ENCODE measurements around the gene SIT1. TPM values are rescaled to one million over a fixed set of nuclear protein-coding genes. Genes with fewer than 3 reads are reported as not detected.

Gene SIT1
- total and polyA plus RNA-seq, 8 donors: 0.27 to 2.4 (median 0.55) TPM

- no peaks in the 10 kb centered on the region for H3K36me3 ChIP-seq
These were observed 50.7 kb downstream of the SIT1 start for GRCh38 chr9:35599763-35600604.

More at GRCh38 chr9:35599763-35600604, 50.7 kb downstream of the SIT1 start:
- peaks cover 9 to 21% of the 10 kb centered on the region in 2 donors for H3K4me1 ChIP-seq
- TF ChIP-seq CTCF (IDR thresholded peaks at IDR 0.05): no peak
- ATAC-seq: no peak
- no peak overlapping the region for H3K27ac ChIP-seq
- intact Hi-C loops (cut with DNase I): no loop called here
- no peaks in the 10 kb centered on the region for H3K9me3 ChIP-seq
- H3K4me3 ChIP-seq: no peak overlapping the region
- DNase-seq: no peak
- H3K27me3 ChIP-seq: no peaks in the 10 kb centered on the region

Small RNA genes within 50 kb of the gene (microRNA-seq; reads per million reads assigned to microRNA genes)
- gene MIR4667: 1.3 to 2.2 reads per million in 2 donors

Other genes with a start within 250 kb of the SIT1 start
- gene RUSC2, start 160.8 kb downstream of the SIT1 start, total RNA-seq: 10 to 100 TPM; 28.2 to 32.2 TPM
- gene RUSC2, start 160.8 kb downstream of the SIT1 start, polyA plus RNA-seq (ENCODE audit: insufficient read length in 6 of 6): 10 to 100 TPM; 14.9 to 19.9 (median 16.1) TPM
- 10 to 100 TPM; 40.6 to 44.6 TPM for gene TESK1, start 45.7 kb downstream of the SIT1 start, total RNA-seq
- 10 to 100 TPM; 30.8 to 44.2 (median 39.8) TPM for gene TESK1, start 45.7 kb downstream of the SIT1 start, polyA plus RNA-seq (ENCODE audit: insufficient read length in 6 of 6)
- gene CD72, start 32.5 kb downstream of the SIT1 start, total RNA-seq: 1 to 10 TPM; 3.4 to 4.0 TPM
- gene CD72, start 32.5 kb downstream of the SIT1 start, polyA plus RNA-seq (ENCODE audit: insufficient read length in 6 of 6): 1 to 10 TPM; 3.2 to 4.3 (median 3.7) TPM
- gene RMRP, start 7.1 kb upstream of the SIT1 start, total RNA-seq: over 10,000 TPM; 27,227 to 27,465 TPM
- gene RMRP, start 7.1 kb upstream of the SIT1 start, polyA plus RNA-seq (ENCODE audit: insufficient read length in 6 of 6): not detected
- gene CCDC107, start 7.4 kb upstream of the SIT1 start, total RNA-seq: 10 to 100 TPM; 24.7 to 25.6 TPM
- gene CCDC107, start 7.4 kb upstream of the SIT1 start, polyA plus RNA-seq (ENCODE audit: insufficient read length in 6 of 6): 10 to 100 TPM in 5 of 6 donors, 1 to 10 TPM in 1; 9.2 to 18.2 (median 11.3) TPM
- gene ARHGEF39, start 14.3 kb upstream of the SIT1 start, total RNA-seq: 1 to 10 TPM; 1.5 to 3.1 TPM
- 10 to 100 TPM in 4 of 6 donors, 1 to 10 TPM in 2; 7.6 to 17.7 (median 11.2) TPM for gene ARHGEF39, start 14.3 kb upstream of the SIT1 start, polyA plus RNA-seq (ENCODE audit: insufficient read length in 6 of 6)
- gene CA9, start 23.0 kb upstream of the SIT1 start, total RNA-seq: under 1 TPM in 1 of 2 donors, not detected in 1; 0.26 TPM
- gene CA9, start 23.0 kb upstream of the SIT1 start, polyA plus RNA-seq (ENCODE audit: insufficient read length in 6 of 6): 1 to 10 TPM in 4 of 6 donors, under 1 TPM in 2; 0.86 to 1.8 (median 1.3) TPM
- 100 to 1,000 TPM; 145 to 211 TPM for gene TPM2, start 39.0 kb upstream of the SIT1 start, total RNA-seq
- gene TPM2, start 39.0 kb upstream of the SIT1 start, polyA plus RNA-seq (ENCODE audit: insufficient read length in 6 of 6): 100 to 1,000 TPM; 167 to 261 (median 192) TPM
- 100 to 1,000 TPM; 314 to 471 TPM for gene TLN1, start 81.3 kb upstream of the SIT1 start, total RNA-seq
- 100 to 1,000 TPM; 152 to 206 (median 174) TPM for gene TLN1, start 81.3 kb upstream of the SIT1 start, polyA plus RNA-seq (ENCODE audit: insufficient read length in 6 of 6)
- 10 to 100 TPM; 39.3 to 42.4 TPM for gene CREB3, start 81.7 kb upstream of the SIT1 start, total RNA-seq
- 10 to 100 TPM; 31.2 to 42.3 (median 38.7) TPM for gene CREB3, start 81.7 kb upstream of the SIT1 start, polyA plus RNA-seq (ENCODE audit: insufficient read length in 6 of 6)
- gene GBA2, start 98.3 kb upstream of the SIT1 start, total RNA-seq: 10 to 100 TPM; 63.3 to 71.4 TPM
- gene GBA2, start 98.3 kb upstream of the SIT1 start, polyA plus RNA-seq (ENCODE audit: insufficient read length in 6 of 6): 100 to 1,000 TPM in 1 of 6 donors, 10 to 100 TPM in 5; 85.7 to 113 (median 95.2) TPM
- gene RGP1, start 98.4 kb upstream of the SIT1 start, total RNA-seq: 10 to 100 TPM; 26.9 to 30.3 TPM
- 10 to 100 TPM; 23.0 to 32.1 (median 29.5) TPM for gene RGP1, start 98.4 kb upstream of the SIT1 start, polyA plus RNA-seq (ENCODE audit: insufficient read length in 6 of 6)
- gene MSMP, start 103.3 kb upstream of the SIT1 start, total RNA-seq: 1 to 10 TPM in 1 of 2 donors, not detected in 1; 1.1 TPM
- 1 to 10 TPM in 1 of 6 donors, not detected in 5; 1.2 TPM for gene MSMP, start 103.3 kb upstream of the SIT1 start, polyA plus RNA-seq (ENCODE audit: insufficient read length in 6 of 6)
- gene NPR2, start 140.7 kb upstream of the SIT1 start, total RNA-seq: 10 to 100 TPM; 17.6 to 21.9 TPM
- 10 to 100 TPM; 40.9 to 58.6 (median 47.9) TPM for gene NPR2, start 140.7 kb upstream of the SIT1 start, polyA plus RNA-seq (ENCODE audit: insufficient read length in 6 of 6)
- 1 to 10 TPM; 1.8 to 6.2 TPM for gene SPAG8, start 161.3 kb upstream of the SIT1 start, total RNA-seq
- gene SPAG8, start 161.3 kb upstream of the SIT1 start, polyA plus RNA-seq (ENCODE audit: insufficient read length in 6 of 6): 10 to 100 TPM in 3 of 6 donors, 1 to 10 TPM in 3; 6.1 to 13.8 (median 9.3) TPM
- gene HINT2, start 164.1 kb upstream of the SIT1 start, total RNA-seq: 10 to 100 TPM; 29.3 to 45.3 TPM
- 10 to 100 TPM; 26.3 to 43.8 (median 32.9) TPM for gene HINT2, start 164.1 kb upstream of the SIT1 start, polyA plus RNA-seq (ENCODE audit: insufficient read length in 6 of 6)
- gene FAM221B, start 177.8 kb upstream of the SIT1 start, total RNA-seq: not detected
- under 1 TPM; 0.24 to 0.90 (median 0.39) TPM for gene FAM221B, start 177.8 kb upstream of the SIT1 start, polyA plus RNA-seq (ENCODE audit: insufficient read length in 6 of 6)
- gene TMEM8B, start 178.3 kb upstream of the SIT1 start, total RNA-seq: 10 to 100 TPM in 1 of 2 donors, 1 to 10 TPM in 1; 6.4 to 12.7 TPM
- 10 to 100 TPM; 25.3 to 30.7 (median 27.2) TPM for gene TMEM8B, start 178.3 kb upstream of the SIT1 start, polyA plus RNA-seq (ENCODE audit: insufficient read length in 6 of 6)
- not detected for gene OR13J1, start 219.5 kb upstream of the SIT1 start, total RNA-seq
- under 1 TPM in 1 of 6 donors, not detected in 5; 0.10 TPM for gene OR13J1, start 219.5 kb upstream of the SIT1 start, polyA plus RNA-seq (ENCODE audit: insufficient read length in 6 of 6)